Endometrial microvascular endothelial cells (primary cell): Measurements from ENCODE around the gene FOXL2. TPM values are rescaled to one million over a fixed set of nuclear protein-coding genes. Genes with fewer than 3 reads are reported as not detected.

Source experiments
- in situ Hi-C: cut with HindIII; loops from 2 replicates; pipeline ENCODE4 v1.10.0; 2017; ENCODE audit warnings: low sequenced_read_pairs, low pct_unique_long_range_greater_than_20kb; ENCODE audit errors: inconsistent ontology term
- total RNA-seq: library from RNA; depleted of rRNA; stranded (reverse); fragments of >200 nt; gene quantifications from one replicate; pipeline ENCODE4 v1.2.3, GENCODE V29; 2015; ENCODE audit errors: inconsistent ontology term

The FOXL2 gene
- not detected for total RNA-seq

DNA sequence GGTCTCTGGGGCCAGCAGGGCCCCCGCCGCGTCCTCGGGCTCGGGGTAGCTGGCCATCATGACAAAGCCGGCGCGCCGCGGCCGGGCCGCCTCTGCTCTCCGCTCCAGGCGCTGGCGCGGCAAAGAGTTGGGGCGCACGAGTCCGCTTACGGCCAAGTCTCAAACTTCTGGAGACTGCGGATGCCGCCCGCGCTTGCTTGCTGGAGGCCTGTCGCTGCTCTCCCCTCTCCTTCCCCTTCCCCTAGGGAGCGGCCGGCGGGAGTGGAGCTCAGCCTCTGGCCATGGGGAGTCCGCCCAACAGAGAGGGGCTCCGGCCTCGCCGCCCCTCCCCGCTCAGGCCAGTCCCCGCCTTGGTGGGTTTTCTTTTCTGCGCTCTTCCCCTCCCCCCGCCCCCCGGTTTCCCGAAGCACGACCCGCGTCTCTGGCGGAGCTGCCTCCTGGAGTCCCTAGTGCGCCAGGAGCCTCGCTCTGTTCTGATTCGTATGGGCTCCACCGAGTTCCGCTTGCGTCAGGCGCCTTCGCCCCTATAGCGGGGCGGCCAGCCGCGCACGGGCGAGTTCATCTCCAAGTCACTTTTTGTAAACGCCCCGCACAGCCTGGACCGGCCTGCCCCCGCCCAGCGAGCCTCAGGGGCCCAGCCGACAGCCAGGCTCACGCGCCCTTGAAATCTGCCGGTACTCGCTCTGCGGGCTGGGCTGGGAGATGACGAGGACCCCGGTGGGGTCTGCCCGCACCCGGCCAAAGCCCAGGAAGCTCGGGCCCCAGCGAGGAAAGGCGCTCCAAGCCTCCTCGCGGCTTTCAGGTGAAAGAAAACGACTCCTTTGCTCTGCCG lies at the start of gene FOXL2, which contains the start of gene FOXL2NB:
TSS of gene FOXL2 (minus strand) at position 475 of the 832 bp plus-strand sequence. CDS start at position 60, 415 bp downstream.
TSS of gene FOXL2NB (plus strand) at position 555 of the 832 bp plus-strand sequence. CDS start at position 703, 148 bp downstream.
- in situ Hi-C loops = loop anchor here (25.0 kb wide), 1 partner anchor 390 kb away; the partner anchor contains the start of gene MRPS22

- in situ Hi-C loops = no loop called here
Measured at GRCh38 chr3:138995706-138996105, 48.8 kb upstream of the FOXL2 start.

DNA sequence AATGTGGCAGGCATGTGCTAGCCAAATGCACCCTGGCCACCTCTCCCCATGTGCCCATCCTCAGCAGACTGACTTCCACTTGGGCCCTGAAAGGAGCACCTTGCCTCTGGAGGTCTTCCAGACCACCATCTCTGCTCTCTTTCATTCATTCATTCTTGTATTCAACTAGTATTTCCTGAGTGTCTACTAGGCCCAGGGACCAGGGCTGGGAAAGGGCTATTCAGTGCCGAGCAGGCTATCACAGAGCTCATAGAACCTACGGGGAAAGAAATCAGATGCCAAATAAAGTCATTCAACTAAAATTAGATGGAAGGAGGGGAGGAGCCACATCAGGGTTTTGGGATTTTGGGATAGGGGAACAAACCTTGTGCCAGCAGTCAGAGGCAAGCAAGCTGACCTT lies 40.2 kb upstream of the FOXL2 start:
- in situ Hi-C loops = no loop called here

- in situ Hi-C loops = no loop called here
Measured at GRCh38 chr3:138985932-138986331, 39.0 kb upstream of the FOXL2 start.

DNA sequence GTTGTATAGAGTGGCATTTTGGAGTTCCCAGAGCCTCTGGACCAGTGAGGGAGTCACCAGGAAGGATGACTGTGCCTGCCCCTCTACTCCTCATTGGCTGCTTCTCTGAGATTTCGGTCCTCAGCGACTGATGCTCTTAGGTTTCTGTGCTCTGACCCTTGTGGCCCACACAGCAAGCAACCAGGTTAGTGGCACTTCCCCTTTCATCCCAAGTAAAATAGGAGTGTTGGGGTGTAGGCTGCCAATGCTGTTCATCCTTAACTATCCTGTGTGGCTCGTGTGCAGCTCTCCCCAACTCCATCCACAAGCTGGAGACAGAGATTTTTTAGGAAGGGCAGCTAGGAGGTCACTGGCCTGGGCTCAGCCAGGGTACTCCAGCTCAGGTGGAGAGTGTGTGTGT lies 37.9 kb upstream of the FOXL2 start:
- in situ Hi-C loops = no loop called here

- in situ Hi-C loops = no loop called here
Measured at GRCh38 chr3:138976047-138976446, 29.1 kb upstream of the FOXL2 start.

GRCh38 chr3:138975351-138975750 lies 28.4 kb upstream of the FOXL2 start:
- in situ Hi-C loops = no loop called here

DNA sequence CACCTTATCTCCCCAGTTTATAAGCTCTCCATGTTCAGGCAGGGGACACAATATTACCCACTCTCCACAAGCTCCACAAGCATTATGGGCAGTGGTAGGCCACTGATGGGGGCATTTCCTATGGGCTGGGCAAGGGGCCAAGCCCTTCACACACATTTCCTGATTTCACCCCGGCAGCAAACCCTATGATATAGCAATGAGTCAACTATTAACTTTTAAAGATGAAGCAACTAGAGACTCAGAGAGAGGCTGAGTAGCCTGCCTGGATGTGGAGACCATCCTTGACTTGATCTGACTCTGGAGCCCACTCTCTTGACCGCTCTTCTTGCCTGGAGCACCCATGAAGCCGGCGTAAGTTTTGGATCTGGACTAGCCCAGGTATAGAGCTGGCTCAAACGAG lies 27.5 kb upstream of the FOXL2 start:
- in situ Hi-C loops = no loop called here

- in situ Hi-C loops = no loop called here
Measured at GRCh38 chr3:138972941-138973340, 26.0 kb upstream of the FOXL2 start.

DNA sequence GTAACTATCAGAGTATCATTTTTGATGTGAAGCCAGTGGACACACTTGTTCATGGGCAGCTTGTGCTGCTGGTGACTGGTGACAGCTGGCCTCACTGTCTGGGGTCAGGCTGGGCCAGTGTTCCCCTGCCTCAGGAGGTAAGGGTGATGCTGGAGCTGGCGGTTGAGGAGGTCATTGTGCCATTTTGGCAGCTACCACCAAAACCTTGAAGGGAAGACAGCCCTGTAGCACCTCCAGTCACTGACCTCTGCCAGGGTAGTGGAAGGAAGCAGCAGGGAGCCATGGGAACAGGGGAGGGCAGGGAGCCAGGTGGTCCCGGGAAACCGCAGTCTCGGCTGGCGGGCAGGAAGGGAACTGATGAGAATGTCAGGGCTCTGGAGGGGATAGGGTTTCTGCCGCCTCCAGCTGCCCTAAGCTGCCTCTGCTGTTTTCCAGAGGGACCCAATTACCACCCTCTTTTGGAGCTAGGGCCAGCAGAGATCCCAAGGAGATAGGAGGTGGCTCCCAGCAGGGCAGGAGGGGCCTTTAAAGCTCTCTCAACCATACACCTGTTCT lies 24.9 kb upstream of the FOXL2 start:
- in situ Hi-C loops = no loop called here

GRCh38 chr3:138964923-138965322 lies 18.0 kb upstream of the FOXL2 start:
- in situ Hi-C loops = no loop called here

- in situ Hi-C loops = no loop called here
Measured at GRCh38 chr3:138964264-138964663, 17.3 kb upstream of the FOXL2 start.

DNA sequence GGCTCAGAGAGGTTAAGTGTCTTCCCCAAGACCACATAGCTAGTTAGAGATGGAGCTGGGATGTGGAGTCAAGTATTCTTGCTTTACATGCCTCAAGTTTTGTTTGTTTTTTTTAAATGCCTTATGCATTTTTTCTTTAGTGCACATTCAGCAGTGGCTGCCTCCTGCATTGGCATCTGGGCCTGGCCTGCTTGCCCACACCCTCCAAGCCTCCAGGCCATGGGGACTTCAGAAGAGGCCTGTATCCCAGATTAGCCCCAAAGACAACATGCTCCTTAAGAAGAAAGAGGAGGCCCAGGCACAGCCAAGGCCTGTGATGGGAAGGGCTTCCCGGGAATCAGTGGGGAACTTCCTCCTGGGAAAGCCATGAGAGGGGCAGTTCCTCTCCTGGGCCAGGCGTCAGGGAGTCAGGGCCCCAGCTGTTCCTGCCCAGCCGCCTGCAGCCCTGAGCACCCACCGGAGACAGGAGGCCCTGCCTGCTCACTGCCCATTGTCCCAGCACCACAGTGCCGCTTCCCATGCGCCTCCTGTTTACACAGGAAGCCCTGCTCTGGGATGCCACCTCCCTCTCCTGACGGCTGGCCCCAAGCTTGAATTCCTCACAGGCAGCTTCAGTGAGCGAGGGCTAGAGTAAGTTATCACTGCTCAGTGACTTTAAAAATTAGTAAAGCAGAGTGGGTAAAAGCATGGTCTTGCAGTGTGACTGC lies 16.1 kb upstream of the FOXL2 start:
- in situ Hi-C loops = no loop called here

DNA sequence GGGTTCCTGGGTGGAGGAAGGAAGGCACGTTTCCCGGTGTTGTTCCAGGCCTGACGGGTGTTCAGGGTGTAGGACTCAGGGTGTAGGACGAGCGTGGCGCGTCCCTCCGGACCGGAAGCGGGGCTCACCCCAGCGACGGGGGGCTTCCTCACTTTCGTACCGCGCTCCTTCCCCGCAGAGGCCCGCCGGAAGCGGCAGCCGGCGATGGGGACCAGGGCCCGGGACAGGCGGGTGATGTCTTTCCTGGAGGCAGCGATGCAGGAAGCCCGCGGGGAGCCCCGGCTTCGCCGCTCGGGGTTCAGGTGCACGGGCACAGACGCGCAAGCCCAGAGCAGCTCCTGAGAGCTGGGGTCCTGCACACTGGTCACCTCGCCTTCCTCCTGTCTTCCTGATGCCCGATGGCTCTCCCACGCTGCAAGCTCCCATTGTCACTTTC lies 13.5 kb upstream of the FOXL2 start:
- in situ Hi-C loops = no loop called here

DNA sequence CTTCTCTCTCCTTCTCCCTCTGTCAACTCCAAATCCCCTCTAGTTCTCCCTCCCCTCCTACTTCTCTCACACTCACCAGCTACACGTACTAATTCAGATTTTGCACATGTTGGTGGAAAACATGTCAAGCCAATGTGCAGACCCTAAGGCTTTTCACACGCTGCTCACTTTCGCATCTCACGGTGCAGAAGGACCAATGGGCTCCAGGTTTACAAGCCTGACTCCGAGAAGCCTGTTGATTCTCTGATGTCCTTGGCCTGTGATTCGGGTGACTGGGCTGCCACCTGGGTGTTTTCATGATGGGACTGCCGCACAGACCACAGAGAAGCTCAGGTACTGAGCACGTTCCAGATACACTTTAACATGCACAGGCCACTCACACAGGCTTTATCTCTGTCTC lies 3.8 kb upstream of the FOXL2 start:
- in situ Hi-C loops = no loop called here

GRCh38 chr3:138950006-138950644 lies 3.2 kb upstream of the FOXL2 start:
- in situ Hi-C loops = no loop called here

DNA sequence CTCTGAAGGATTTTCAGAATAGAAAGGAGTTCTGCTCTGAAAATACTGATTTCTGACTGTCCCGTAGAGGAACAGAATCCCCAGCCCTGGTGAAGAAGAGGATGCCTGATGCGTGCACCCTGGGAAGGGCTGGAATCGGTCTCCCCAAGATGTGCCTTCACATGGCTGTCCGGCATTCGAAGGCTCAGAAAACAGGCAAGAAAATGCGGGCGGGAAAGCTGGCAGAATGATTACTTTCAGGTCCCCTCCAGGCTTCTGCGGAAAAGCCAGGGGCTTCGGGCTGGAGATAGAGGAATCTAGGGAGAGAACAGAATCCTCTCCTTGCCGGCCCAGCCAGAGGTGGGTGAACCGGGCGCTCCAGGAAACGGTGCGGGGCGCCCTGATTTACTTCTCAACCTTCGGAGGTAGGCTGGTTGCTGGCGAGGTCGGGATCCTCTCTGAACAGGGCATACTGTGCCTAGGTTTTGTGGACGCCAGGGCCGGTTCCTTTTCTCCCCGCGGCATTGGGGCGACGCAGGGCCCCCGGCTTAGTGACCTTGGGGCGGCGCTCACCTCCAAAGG lies 2.6 kb upstream of the FOXL2 start:
- in situ Hi-C loops = loop anchor here (25.0 kb wide), 1 partner anchor 388 kb away; the partner anchor contains the start of gene MRPS22

DNA sequence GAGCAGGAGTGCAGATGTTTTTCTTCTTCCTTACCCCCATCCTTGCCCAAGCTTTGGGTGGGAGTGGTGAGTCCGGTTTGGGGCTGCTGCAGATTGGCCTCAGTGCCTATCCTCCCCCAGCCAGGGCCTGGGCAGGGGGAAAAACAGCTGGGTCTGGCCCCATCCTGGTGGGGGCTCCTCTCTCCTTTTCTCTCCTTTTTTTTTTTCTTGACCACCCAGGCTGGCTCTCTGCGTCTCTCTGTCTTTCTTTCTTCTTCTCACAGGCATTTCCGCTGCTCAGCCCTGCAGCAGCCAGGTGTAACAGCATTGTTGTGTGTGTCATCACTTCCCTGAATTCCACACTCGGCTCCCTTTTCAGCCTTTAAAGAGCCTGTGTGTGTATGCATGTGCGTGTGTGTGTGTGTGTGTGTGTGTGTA lies 2.1 kb upstream of the FOXL2 start:
- in situ Hi-C loops = loop anchor here (25.0 kb wide), 1 partner anchor 388 kb away; the partner anchor contains the start of gene MRPS22
